Activated CD8-positive, alpha-beta memory T cell treated with anti-CD3 and anti-CD28 coated beads, Interleukin-2, amount 10 ng/mL, durations not matched to agents 7 days and 5 days (primary cell): ENCODE measurements around the gene NEDD4. TPM values are rescaled to one million over a fixed set of nuclear protein-coding genes. Genes with fewer than 3 reads are reported as not detected.
"Not testable (repeated sequence)": the region's sequence is repeated elsewhere in the genome, so short reads cannot be mapped to it uniquely, and the experiment has no call there.

Experiments
- ATAC-seq: fragments of 150-1000 bp; cut with Tn5 transposase; one replicate; pipeline ENCODE4 v1.10.0; 2021; ENCODE audit warnings: moderate library complexity
- CTCF ChIA-PET: fragments of 350-600 bp; sonication (Branson Sonifier 250); formaldehyde crosslinking; loops from one replicate; lab custom pipeline; 2021; ENCODE audit warnings: antibody characterized with exemption; lab: Charles Lee
- DNase-seq: peaks from one replicate; pipeline ENCODE4 v3.0.0-alpha.2; 2020
- H3K27ac Mint-ChIP-seq: one replicate; pipeline ENCODE4 v1.8.0; 2021; ENCODE audit warnings: mild to moderate bottlenecking, mixed read lengths
- H3K27me3 Mint-ChIP-seq: one replicate; pipeline ENCODE4 v1.8.0; 2021; ENCODE audit warnings: mixed read lengths
- H3K36me3 Mint-ChIP-seq: one replicate; pipeline ENCODE4 v1.8.0; 2021; ENCODE audit warnings: mild to moderate bottlenecking, mixed read lengths
- H3K4me1 Mint-ChIP-seq: one replicate; pipeline ENCODE4 v1.8.0; 2021; ENCODE audit warnings: mixed read lengths
- H3K4me3 Mint-ChIP-seq: one replicate; pipeline ENCODE4 v1.8.0; 2021; ENCODE audit warnings: mild to moderate bottlenecking, moderate library complexity, mixed read lengths
- H3K9me3 Mint-ChIP-seq: one replicate; pipeline ENCODE4 v1.8.0; 2022; ENCODE audit warnings: low read depth, mixed read lengths
- total RNA-seq, 2 experiments: library from RNA; stranded (reverse); gene quantifications; one replicate each; pipeline ENCODE4 v1.2.3, GENCODE V29; 2021

Gene NEDD4
- total RNA-seq, 2 experiments from 2014 or later = 9.9 to 14.9 TPM

DNA sequence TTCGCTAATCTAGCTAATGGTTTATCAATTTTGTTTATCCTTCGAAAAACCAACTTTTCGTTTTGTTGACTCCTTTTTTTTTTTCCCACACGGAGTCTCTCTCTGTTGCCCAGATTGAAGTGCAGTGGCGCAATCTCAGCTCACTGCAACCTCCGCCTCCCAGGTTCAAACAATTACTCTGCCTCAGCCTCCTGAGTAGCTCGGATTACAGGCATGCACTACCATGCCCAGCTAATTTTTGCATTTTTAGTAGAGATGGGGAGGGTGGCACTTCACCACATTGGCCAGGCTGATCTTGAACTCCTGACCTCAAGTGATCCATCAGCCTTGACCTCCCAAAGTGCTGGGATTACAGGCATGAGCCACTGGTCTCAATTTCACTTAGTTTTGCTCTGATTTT is 29.7 kb upstream of the NEDD4 start:
- DNase-seq, CTCF ChIA-PET, H3K4me3 Mint-ChIP-seq, H3K36me3 Mint-ChIP-seq, H3K9me3 Mint-ChIP-seq, ATAC-seq, H3K27ac Mint-ChIP-seq, H3K4me1 Mint-ChIP-seq: not testable (repeated sequence)
- H3K27me3 Mint-ChIP-seq = peaks cover 38% of the 10 kb centered on the region

DNA sequence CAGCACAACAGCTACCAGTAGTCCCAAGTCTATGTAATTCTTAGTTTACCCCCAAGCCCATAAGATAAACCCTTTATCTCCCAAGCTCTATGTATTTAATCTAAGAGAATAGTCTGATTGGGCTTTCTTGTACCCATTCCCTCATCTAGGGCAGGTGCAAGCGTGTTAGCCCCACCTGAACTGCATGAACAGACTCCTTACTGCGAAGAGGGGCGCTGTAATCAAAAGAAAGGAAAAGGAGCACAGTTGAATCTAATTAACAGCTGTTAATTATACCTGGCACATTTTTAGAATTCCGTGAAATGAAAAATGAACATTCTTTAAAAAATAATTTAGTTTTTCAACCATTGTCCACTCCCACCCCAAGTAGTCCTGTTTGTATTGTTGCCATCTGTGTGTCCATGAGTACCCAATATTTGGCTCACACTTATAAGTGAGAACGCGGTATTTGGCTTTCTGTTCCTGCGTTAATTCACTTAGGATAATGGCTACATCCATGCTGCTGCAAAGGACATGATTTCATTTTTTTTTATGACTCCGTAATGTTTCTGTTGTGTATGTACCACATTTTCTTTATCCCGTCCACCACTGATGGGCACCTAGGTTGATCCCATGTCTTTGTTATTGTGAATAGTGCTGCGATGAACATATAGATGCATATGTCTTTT is 26.5 kb upstream of the NEDD4 start:
- peaks cover 2% of the 10 kb centered on the region for H3K36me3 Mint-ChIP-seq

DNA sequence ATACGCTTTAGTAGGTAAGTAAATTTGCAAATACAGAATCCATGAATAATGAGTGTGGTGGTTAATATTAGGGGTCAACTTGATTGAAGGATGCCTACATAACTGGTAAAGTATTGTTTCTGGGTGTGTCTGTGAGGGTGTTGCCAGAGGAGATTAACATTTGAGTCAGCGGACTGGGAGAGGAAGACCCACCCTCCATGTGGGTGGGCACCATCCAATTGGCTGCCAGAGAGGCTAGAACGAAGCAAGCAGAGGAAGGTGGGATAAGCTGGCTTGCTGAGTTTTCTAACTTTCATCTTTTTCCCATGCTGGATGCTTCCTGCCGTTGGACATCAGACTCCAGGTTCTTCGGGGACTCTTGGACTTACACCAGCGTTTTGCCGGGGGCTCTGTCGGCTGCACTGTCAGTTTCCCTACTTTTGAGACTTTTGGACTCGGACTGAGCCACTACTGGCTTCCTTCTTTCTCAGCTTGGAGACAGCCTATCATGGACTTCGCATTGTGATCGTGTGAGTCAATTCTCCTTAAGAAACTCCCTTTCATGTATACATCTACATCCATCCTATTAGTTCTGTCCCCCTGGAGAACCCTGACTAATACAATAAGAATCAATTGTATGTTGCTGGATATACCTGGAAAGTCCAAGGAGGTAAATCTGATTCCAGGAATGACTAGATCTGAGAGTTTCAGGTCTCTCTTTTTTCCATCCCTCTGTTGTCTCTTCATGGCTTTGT is 25.8 kb upstream of the NEDD4 start:
- no peaks in the 10 kb centered on the region for H3K4me1 Mint-ChIP-seq
- CTCF ChIA-PET = no interaction called here
- DNase-seq (no peak), ATAC-seq (no peak)
- peaks cover 38% of the 10 kb centered on the region for H3K27me3 Mint-ChIP-seq
- H3K4me3 Mint-ChIP-seq = no peak overlapping the region
- H3K27ac Mint-ChIP-seq = no peak overlapping the region
- H3K36me3 Mint-ChIP-seq = peaks cover 2% of the 10 kb centered on the region
- peaks cover 6% of the 10 kb centered on the region for H3K9me3 Mint-ChIP-seq

More for the DNA sequence above, 26.5 kb upstream of the NEDD4 start:
- CTCF ChIA-PET = no interaction called here
- peaks cover 5% of the 10 kb centered on the region for H3K9me3 Mint-ChIP-seq
- DNase-seq (no peak), ATAC-seq (no peak)
- no peak overlapping the region for H3K4me3 Mint-ChIP-seq
- H3K27ac Mint-ChIP-seq = no peak overlapping the region
- H3K4me1 Mint-ChIP-seq = no peaks in the 10 kb centered on the region
- peaks cover 40% of the 10 kb centered on the region for H3K27me3 Mint-ChIP-seq

DNA sequence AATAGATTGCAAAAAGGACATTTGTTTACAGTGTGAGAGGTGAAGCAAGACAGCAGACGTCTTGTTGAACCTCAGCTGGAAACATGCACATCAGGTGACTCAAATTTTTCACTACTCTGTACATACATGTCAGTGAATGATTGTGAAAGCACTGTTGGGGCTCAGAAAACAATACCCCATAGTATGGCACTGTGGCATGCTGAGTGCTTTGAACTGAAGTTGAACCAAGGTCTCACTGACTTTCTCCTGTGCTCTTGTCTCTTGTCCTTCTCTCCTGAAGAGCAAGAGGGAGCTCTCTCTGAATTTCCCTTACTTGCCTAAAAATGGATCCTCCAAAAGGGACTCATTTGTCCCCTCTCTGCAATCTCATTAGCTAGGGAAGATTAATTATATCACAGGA is 24.5 kb upstream of the NEDD4 start:
- H3K4me3 Mint-ChIP-seq = no peak overlapping the region
- H3K9me3 Mint-ChIP-seq = peaks cover 8% of the 10 kb centered on the region
- no peak overlapping the region for H3K27ac Mint-ChIP-seq
- CTCF ChIA-PET = interaction anchor here (0.6 kb wide), 1 partner anchor 59 kb away, joined by 4 read pairs; no protein-coding TSS in a partner anchor
- H3K27me3 Mint-ChIP-seq = peaks cover 33% of the 10 kb centered on the region
- no peaks in the 10 kb centered on the region for H3K4me1 Mint-ChIP-seq
- ATAC-seq = no peak
- H3K36me3 Mint-ChIP-seq = peaks cover 2% of the 10 kb centered on the region
- no peak for DNase-seq

DNA sequence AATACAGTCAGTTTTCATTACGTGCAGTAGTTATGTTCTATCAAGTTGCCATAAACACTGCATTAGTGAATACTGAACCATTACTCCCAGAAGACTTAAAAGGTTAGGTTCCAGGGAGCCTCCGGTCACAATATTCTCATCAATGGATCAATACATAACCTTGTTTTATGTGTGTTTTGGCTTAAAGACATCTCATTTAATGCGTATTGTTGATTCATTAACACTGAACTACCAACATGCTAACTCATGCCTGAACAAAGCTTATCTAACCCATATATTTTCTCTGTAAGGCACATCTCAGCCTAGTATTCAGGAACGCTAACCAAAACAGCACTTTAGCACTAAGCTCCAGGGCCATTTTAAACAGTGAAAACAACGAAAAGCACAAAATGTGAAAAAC is 24.1 kb upstream of the NEDD4 start:
- CTCF ChIA-PET = interaction anchor here (0.6 kb wide), 1 partner anchor 60 kb away, joined by 4 read pairs; no protein-coding TSS in a partner anchor
- H3K36me3 Mint-ChIP-seq = peaks cover 2% of the 10 kb centered on the region

DNA sequence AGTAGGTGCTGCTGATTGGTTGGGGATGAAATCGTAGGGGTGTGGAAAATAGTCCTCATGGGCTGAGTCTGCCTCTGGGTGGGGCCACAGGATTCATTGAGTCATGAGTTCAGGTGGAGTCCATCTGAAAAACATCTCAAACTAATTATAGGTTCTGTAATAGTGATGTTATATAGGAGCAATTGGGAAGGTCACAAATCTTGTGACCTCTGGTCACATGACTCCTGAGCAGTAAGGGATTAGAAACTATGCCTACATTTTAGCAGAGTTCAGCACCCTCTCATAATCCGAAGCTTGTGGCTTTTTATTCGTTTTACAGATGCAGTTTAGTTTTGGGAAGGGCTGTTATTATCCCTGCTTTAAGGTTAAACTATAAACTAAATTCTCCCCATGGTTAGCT is 22.9 kb upstream of the NEDD4 start:
- ATAC-seq (no peak), DNase-seq (no peak)
- peaks cover 2% of the 10 kb centered on the region for H3K36me3 Mint-ChIP-seq
- CTCF ChIA-PET = no interaction called here
- peaks cover 19% of the 10 kb centered on the region for H3K27me3 Mint-ChIP-seq
- H3K9me3 Mint-ChIP-seq = peaks cover 8% of the 10 kb centered on the region
- H3K4me1 Mint-ChIP-seq = no peaks in the 10 kb centered on the region
- no peak overlapping the region for H3K27ac Mint-ChIP-seq
- no peak overlapping the region for H3K4me3 Mint-ChIP-seq

More for the DNA sequence above, 24.1 kb upstream of the NEDD4 start:
- Mint-ChIP-seq H3K9me3 (peaks cover 8% of the 10 kb centered on the region), H3K4me1 (no peaks in the 10 kb centered on the region), H3K4me3 (no peak overlapping the region), H3K27ac (no peak overlapping the region), H3K27me3 (peaks cover 30% of the 10 kb centered on the region)
- DNase-seq (no peak), ATAC-seq (no peak)

DNA sequence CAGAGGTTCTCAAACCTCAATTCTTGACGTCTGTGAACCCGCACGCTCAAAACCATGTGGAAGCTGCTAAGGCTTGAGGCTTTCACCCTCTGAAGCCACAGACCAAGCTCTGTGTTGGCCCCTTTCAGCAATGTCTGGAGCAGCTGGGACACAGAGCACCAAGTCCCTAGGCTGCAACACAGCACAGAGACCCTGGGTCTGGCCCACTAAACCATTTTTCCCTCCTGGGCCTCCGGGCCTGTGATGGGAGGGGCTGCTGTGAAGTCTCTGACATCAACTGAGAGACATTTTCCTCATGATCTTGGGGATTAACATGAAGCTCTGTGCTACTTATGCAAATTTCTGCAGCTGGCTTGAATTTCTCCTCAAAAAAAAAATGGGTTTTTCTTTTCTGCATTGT is 21.3 kb upstream of the NEDD4 start:
- H3K36me3 Mint-ChIP-seq = peaks cover 2% of the 10 kb centered on the region
- H3K4me3 Mint-ChIP-seq = no peak overlapping the region
- CTCF ChIA-PET = no interaction called here
- peaks cover 8% of the 10 kb centered on the region for H3K9me3 Mint-ChIP-seq
- H3K27me3 Mint-ChIP-seq = peaks cover 12% of the 10 kb centered on the region
- DNase-seq (no peak), ATAC-seq (no peak)
- H3K27ac Mint-ChIP-seq = no peak overlapping the region
- H3K4me1 Mint-ChIP-seq = no peaks in the 10 kb centered on the region

DNA sequence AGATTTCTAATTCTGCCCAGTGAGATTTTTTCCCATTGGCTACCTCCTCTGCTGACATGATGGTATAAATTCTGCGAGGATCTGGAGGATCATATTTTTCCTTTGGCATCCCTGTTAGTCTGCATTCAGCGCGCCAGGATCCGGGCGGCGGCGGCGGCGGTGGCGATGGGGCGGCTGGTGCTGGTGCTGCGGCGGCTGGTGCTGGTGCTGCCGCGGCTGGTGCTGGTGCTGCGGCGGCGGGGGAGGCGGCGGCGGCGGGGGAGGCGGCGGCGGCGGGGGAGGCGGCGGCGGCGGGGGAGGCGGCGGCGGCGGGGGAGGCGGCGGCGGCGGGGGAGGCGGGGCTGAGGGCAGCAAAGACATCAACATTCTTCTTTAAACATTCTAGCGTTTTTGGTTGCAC is 13.6 kb upstream of the NEDD4 start:
- CTCF ChIA-PET, H3K36me3 Mint-ChIP-seq: not testable (repeated sequence)
- peak overlapping the region; percentile 23 for H3K4me3 Mint-ChIP-seq

DNA sequence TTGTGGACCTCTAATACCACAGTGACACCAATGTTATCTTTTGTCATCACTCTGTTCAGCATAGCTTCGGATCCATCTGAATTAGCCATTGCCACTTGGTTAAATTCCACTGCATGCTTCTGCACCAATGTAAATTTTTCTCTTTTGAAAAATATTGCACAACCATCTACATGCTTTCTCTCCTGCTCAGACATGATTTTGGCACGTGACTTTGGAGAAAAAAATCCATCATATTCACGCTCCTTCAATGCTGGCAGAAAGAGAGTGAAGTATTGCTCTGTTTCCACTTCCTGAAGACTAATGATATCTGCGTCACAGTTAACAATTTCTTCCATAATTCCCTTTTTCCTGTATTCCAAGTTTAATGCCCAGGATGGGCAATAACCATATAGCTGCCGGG is 13.0 kb upstream of the NEDD4 start:
- H3K4me1 Mint-ChIP-seq, H3K36me3 Mint-ChIP-seq, CTCF ChIA-PET, H3K27ac Mint-ChIP-seq, H3K9me3 Mint-ChIP-seq, DNase-seq, H3K4me3 Mint-ChIP-seq, ATAC-seq: not testable (repeated sequence)
- peaks cover 40% of the 10 kb centered on the region for H3K27me3 Mint-ChIP-seq

More for the DNA sequence above, 13.6 kb upstream of the NEDD4 start:
- not testable (repeated sequence) for H3K4me1 Mint-ChIP-seq, H3K27ac Mint-ChIP-seq, ATAC-seq, H3K9me3 Mint-ChIP-seq, DNase-seq
- H3K27me3 Mint-ChIP-seq = peaks cover 37% of the 10 kb centered on the region

DNA sequence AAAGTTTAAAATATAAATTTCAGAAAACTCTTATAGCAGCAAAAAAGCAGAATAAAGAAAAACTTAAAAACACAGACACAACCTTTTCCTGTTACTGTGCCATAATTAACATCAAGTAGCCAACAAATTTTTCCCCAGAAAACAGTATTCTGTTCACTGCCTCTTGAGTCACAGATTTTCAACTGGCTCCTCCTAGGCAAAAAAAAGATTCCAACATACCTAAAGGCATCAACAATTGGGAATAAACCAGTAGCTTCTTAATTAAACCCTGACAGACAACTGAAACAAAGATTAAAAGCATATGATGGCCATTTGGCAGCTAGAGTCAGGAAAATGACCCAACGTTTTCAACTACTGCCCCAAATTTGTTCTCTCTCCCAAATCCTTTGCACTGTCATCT is 10.9 kb upstream of the NEDD4 start:
- ATAC-seq, H3K27ac Mint-ChIP-seq, H3K4me3 Mint-ChIP-seq, DNase-seq, H3K36me3 Mint-ChIP-seq, H3K4me1 Mint-ChIP-seq, CTCF ChIA-PET, H3K9me3 Mint-ChIP-seq: not testable (repeated sequence)
- peaks cover 51% of the 10 kb centered on the region for H3K27me3 Mint-ChIP-seq

DNA sequence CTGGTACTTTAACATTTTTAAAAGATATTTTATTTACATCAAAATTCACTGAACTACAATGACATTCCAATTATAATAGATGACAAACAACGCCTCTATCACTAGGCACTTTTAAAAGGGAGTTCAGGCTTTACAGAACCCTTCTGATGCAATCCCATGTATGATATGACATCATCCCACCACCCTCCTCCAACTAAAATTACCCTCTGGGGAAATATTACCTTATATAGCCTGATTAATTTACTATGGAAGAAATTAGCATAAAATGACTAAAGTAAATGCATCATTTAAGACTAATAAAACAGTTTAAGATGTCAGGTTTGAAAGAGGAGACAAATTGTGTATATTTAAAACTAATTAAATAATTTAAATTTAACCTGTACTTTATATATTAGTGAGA is 10.4 kb upstream of the NEDD4 start:
- CTCF ChIA-PET, H3K4me1 Mint-ChIP-seq, ATAC-seq: not testable (repeated sequence)

DNA sequence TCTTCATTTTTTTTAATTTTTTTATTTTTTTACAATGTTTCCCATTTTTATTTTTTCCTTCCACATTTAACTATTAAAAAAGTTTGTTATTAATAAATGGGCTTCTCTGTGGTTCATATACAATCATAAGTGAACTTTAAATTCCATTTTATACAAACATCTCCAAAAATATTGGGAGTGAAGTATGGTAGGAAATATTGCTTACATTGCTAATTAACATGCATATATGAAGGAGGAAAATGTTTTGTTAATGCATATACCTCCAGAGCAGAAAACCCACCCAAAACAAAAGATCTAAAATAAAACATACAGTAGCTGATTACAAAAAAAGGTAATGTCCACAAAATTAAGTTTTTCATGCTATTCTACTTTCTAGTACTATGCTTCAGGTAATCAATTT is 9.9 kb upstream of the NEDD4 start:
- H3K4me1 Mint-ChIP-seq, H3K27ac Mint-ChIP-seq, H3K4me3 Mint-ChIP-seq, CTCF ChIA-PET, H3K36me3 Mint-ChIP-seq, ATAC-seq, H3K9me3 Mint-ChIP-seq, DNase-seq: not testable (repeated sequence)
- H3K27me3 Mint-ChIP-seq = peaks cover 53% of the 10 kb centered on the region

More for the DNA sequence above, 10.4 kb upstream of the NEDD4 start:
- not testable (repeated sequence) for DNase-seq, H3K36me3 Mint-ChIP-seq, H3K9me3 Mint-ChIP-seq, H3K27ac Mint-ChIP-seq, H3K4me3 Mint-ChIP-seq
- H3K27me3 Mint-ChIP-seq = peaks cover 53% of the 10 kb centered on the region

DNA sequence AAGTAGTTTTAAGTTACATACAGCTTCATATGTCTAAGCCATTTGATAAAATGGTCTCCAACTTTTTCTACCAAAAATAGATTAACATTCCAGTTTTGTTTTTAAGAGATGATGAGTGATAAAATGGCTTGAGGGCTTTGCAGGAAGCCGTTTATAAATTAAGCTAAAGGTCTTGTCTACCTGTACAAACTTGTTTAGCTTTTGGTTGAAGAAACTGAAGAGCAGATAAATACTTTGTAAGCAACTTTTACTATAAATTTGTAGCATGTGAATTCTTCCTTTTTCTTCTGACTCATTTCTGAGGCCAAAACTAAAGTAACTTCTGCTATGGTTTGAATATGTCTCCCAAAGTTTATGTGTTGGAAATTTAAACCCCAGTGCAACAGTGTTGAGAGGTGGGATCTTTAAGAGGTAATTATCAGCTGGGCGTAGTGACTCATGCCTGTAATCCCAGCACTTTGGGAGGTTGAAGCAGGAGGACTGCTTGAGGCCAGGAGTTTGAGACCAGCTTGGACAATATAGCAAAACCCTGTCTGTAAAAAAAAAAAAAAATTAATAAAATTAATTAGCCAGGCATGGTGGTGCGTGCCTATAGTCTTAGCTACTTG is 8.2 kb upstream of the NEDD4 start:
- Mint-ChIP-seq H3K4me1 (no peaks in the 10 kb centered on the region), H3K4me3 (no peak overlapping the region), H3K27ac (no peak overlapping the region), H3K27me3 (peaks cover 55% of the 10 kb centered on the region), H3K36me3 (peaks cover 3% of the 10 kb centered on the region), H3K9me3 (no peaks in the 10 kb centered on the region)
- ATAC-seq = no peak
- no peak for DNase-seq
- CTCF ChIA-PET = interaction anchor here (0.7 to 1.7 kb wide), 3 partner anchors 9 to 50 kb away, joined by 3 to 4 read pairs (median 3); partner anchors contain the start of gene NEDD4
